Muscle of leg (tissue), 11 donors: Measurements from ENCODE around the gene ABCG1. TPM values are rescaled to one million over a fixed set of nuclear protein-coding genes. Genes with fewer than 3 reads are reported as not detected.
A peak's percentile ranks its signal among the peaks of the same experiment; 100 is the strongest.

Experiments used
- DNase-seq: peaks from one replicate; pipeline ENCODE4 v3.0.0; 2013
- H3K27ac ChIP-seq: one replicate; pipeline ENCODE4 v1.5.1; 2013; ENCODE audit warnings: mild to moderate bottlenecking, low read length, control low read depth
- H3K27me3 ChIP-seq: one replicate; pipeline ENCODE4 v1.6.1; 2013; ENCODE audit warnings: low read length; ENCODE audit not compliant: control insufficient read depth, insufficient read depth
- H3K36me3 ChIP-seq: one replicate; pipeline ENCODE4 v1.6.1; 2013; ENCODE audit warnings: low read length; ENCODE audit not compliant: control insufficient read depth, insufficient read depth
- H3K4me1 ChIP-seq: one replicate; pipeline ENCODE4 v1.6.1; 2013; ENCODE audit warnings: low read length; ENCODE audit not compliant: control insufficient read depth, insufficient read depth
- H3K4me3 ChIP-seq: one replicate; pipeline ENCODE4 v1.5.1; 2013; ENCODE audit warnings: low read length, control low read depth
- H3K9me3 ChIP-seq: replicated peaks from 2 replicates; pipeline ENCODE4 v1.6.1; 2013; ENCODE audit warnings: low read depth, low read length; ENCODE audit not compliant: control insufficient read depth
- WGBS: methylation state at CpG from one replicate; pipeline ENCODE4 v1.1.5; 2013; ENCODE audit warnings: missing lambda C conversion rate; ENCODE audit not compliant: insufficient coverage; 5-methylcytosine and 5-hydroxymethylcytosine counted together
- polyA plus RNA-seq, 8 donors: library from polyadenylated mRNA; unstranded; fragments of 120-200 nt; gene quantifications; one replicate each; pipeline versions ENCODE4 v1.2.1 to v1.2.3, GENCODE V29; 2013; ENCODE audit warnings: inconsistent platforms in 1 of 8, low replicate concordance in 1 of 8; ENCODE audit not compliant: insufficient read length in 8 of 8, insufficient read depth in 1 of 8
- total RNA-seq: library from RNA; stranded (reverse); fragments of 120-200 nt; gene quantifications from one replicate; pipeline ENCODE4 v1.2.4, GENCODE V29; 2013

The ABCG1 gene
- total and polyA plus RNA-seq, 9 donors, result 4.9 to 9.1 (median 8.1) TPM

- peaks cover 11% of the 10 kb centered on the region for H3K36me3 ChIP-seq
- peaks cover 3% of the 10 kb centered on the region for H3K27me3 ChIP-seq
- WGBS, result 53% methylated on average over 11 of the region's 20 CpGs
- peak; percentile 46 for DNase-seq
- H3K27ac ChIP-seq, result no peak overlapping the region
- H3K9me3 ChIP-seq, result no peaks in the 10 kb centered on the region
- H3K4me3 ChIP-seq, result no peak overlapping the region
- peaks cover 24% of the 10 kb centered on the region for H3K4me1 ChIP-seq
Measured at GRCh38 chr21:42299324-42300044, 80.5 kb downstream of the ABCG1 start.

- peaks cover 24% of the 10 kb centered on the region for H3K4me1 ChIP-seq
- 80% methylated on average over 1 of the region's 7 CpGs for WGBS
- no peak for DNase-seq
- H3K4me3 ChIP-seq, result no peak overlapping the region
- H3K27ac ChIP-seq, result no peak overlapping the region
- H3K36me3 ChIP-seq, result peaks cover 8% of the 10 kb centered on the region
- H3K27me3 ChIP-seq, result peaks cover 2% of the 10 kb centered on the region
- H3K9me3 ChIP-seq, result no peaks in the 10 kb centered on the region
Measured at GRCh38 chr21:42300045-42300583, 81.2 kb downstream of the ABCG1 start.

- Histone ChIP-seq H3K36me3 (peaks cover 8% of the 10 kb centered on the region), H3K4me1 (peaks cover 24% of the 10 kb centered on the region), H3K9me3 (no peaks in the 10 kb centered on the region), H3K27me3 (peaks cover 2% of the 10 kb centered on the region), H3K4me3 (no peak overlapping the region), H3K27ac (peak overlapping the region; percentile 62)
- 94% methylated on average over 3 of the region's 9 CpGs for WGBS
- DNase-seq, result no peak
Measured at GRCh38 chr21:42300956-42301355, 82.0 kb downstream of the ABCG1 start.

GRCh38 chr21:42301371-42302075 is 82.6 kb downstream of the ABCG1 start:
- no peaks in the 10 kb centered on the region for H3K9me3 ChIP-seq
- H3K4me1 ChIP-seq, result peaks cover 24% of the 10 kb centered on the region
- H3K36me3 ChIP-seq, result peaks cover 8% of the 10 kb centered on the region
- peak; percentile 61 for DNase-seq
- peak overlapping the region; percentile 62 for H3K27ac ChIP-seq
- H3K27me3 ChIP-seq, result peaks cover 2% of the 10 kb centered on the region
- H3K4me3 ChIP-seq, result no peak overlapping the region
- 81% methylated on average over 15 of the region's 20 CpGs for WGBS

- peak; percentile 19 for DNase-seq
Measured at GRCh38 chr21:42302076-42302650, 83.2 kb downstream of the ABCG1 start.

GRCh38 chr21:42302794-42303193 is 83.9 kb downstream of the ABCG1 start:
- H3K9me3 ChIP-seq, result no peaks in the 10 kb centered on the region
- H3K27ac ChIP-seq, result no peak overlapping the region
- peaks cover 5% of the 10 kb centered on the region for H3K36me3 ChIP-seq
- H3K4me3 ChIP-seq, result no peak overlapping the region
- 75% methylated on average over 4 of the region's 7 CpGs for WGBS
- no peak for DNase-seq
- peaks cover 30% of the 10 kb centered on the region for H3K4me1 ChIP-seq
- peaks cover 5% of the 10 kb centered on the region for H3K27me3 ChIP-seq

More at GRCh38 chr21:42302076-42302650, 83.2 kb downstream of the ABCG1 start:
- no peaks in the 10 kb centered on the region for H3K9me3 ChIP-seq
- H3K36me3 ChIP-seq, result peaks cover 5% of the 10 kb centered on the region
- 37% methylated on average over 5 of the region's 12 CpGs for WGBS
- peak overlapping the region; percentile 2 for H3K27ac ChIP-seq
- H3K27me3 ChIP-seq, result peaks cover 5% of the 10 kb centered on the region
- peaks cover 29% of the 10 kb centered on the region for H3K4me1 ChIP-seq
- H3K4me3 ChIP-seq, result no peak overlapping the region

GRCh38 chr21:42303443-42303842 is 84.5 kb downstream of the ABCG1 start:
- DNase-seq, result no peak
- Histone ChIP-seq H3K9me3 (no peaks in the 10 kb centered on the region), H3K27me3 (peaks cover 5% of the 10 kb centered on the region), H3K27ac (no peak overlapping the region), H3K4me3 (no peak overlapping the region), H3K4me1 (peaks cover 30% of the 10 kb centered on the region), H3K36me3 (peaks cover 2% of the 10 kb centered on the region)
- 80% methylated on average over 1 of the region's 3 CpGs for WGBS

- no peaks in the 10 kb centered on the region for H3K9me3 ChIP-seq
- peaks cover 39% of the 10 kb centered on the region for H3K4me1 ChIP-seq
- H3K4me3 ChIP-seq, result no peak overlapping the region
- H3K27me3 ChIP-seq, result peaks cover 7% of the 10 kb centered on the region
- 84% methylated on average over 11 of the region's 22 CpGs for WGBS
- DNase-seq, result no peak
- no peaks in the 10 kb centered on the region for H3K36me3 ChIP-seq
- no peak overlapping the region for H3K27ac ChIP-seq
Measured at GRCh38 chr21:42304556-42305454, 85.9 kb downstream of the ABCG1 start.

- H3K9me3 ChIP-seq, result no peaks in the 10 kb centered on the region
- H3K4me1 ChIP-seq, result peaks cover 43% of the 10 kb centered on the region
- H3K4me3 ChIP-seq, result no peak overlapping the region
- H3K27me3 ChIP-seq, result peaks cover 9% of the 10 kb centered on the region
- no peak for DNase-seq
- no peak overlapping the region for H3K27ac ChIP-seq
- 93% methylated on average over 33 of the region's 33 CpGs for WGBS
- H3K36me3 ChIP-seq, result no peaks in the 10 kb centered on the region
Measured at GRCh38 chr21:42305707-42306147, 86.8 kb downstream of the ABCG1 start.
